Naive B cell (primary cell): Measurements from ENCODE around the gene BSPRY. TPM values are rescaled to one million over a fixed set of nuclear protein-coding genes. Genes with fewer than 3 reads are reported as not detected.

ENCODE experiments used
- polyA plus RNA-seq, 6 donors: library from polyadenylated mRNA; unstranded; fragments of 300-500 nt; fragmentation: Illumina TruSeq; gene quantifications; one replicate each; pipeline ENCODE4 v1.2.3, GENCODE V29; 2021; ENCODE audit warnings: low read depth in 6 of 6

Gene BSPRY
- polyA plus RNA-seq, 6 donors from 2014 or later, result 0.16 to 1.9 (median 1.2) TPM

Other genes starting within 250 kb of the BSPRY start
- gene SLC31A2, start 198.5 kb upstream of the BSPRY start, polyA plus RNA-seq, result 1 to 10 TPM in 5 of 6 donors, not detected in 1; 1.3 to 2.5 (median 1.8) TPM
- gene FKBP15, start 128.3 kb upstream of the BSPRY start, polyA plus RNA-seq, result 10 to 100 TPM in 4 of 6 donors, 1 to 10 TPM in 2; 1.9 to 19.7 (median 11.1) TPM
- gene SLC31A1, start 128.0 kb upstream of the BSPRY start, polyA plus RNA-seq, result 1 to 10 TPM in 5 of 6 donors, not detected in 1; 1.5 to 2.7 (median 2.0) TPM
- 100 to 1,000 TPM in 5 of 6 donors, 10 to 100 TPM in 1; 99.0 to 184 (median 138) TPM for gene CDC26, start 74.0 kb upstream of the BSPRY start, polyA plus RNA-seq
- 10 to 100 TPM in 5 of 6 donors, 1 to 10 TPM in 1; 8.2 to 28.2 (median 22.4) TPM for gene PRPF4, start 73.9 kb upstream of the BSPRY start, polyA plus RNA-seq
- not detected for gene RNF183, start 46.2 kb upstream of the BSPRY start, polyA plus RNA-seq
- gene WDR31, start 9.3 kb upstream of the BSPRY start, polyA plus RNA-seq, result under 1 TPM in 4 of 6 donors, not detected in 2; 0.09 to 0.88 (median 0.30) TPM
- gene HDHD3, start 27.4 kb downstream of the BSPRY start, polyA plus RNA-seq, result 10 to 100 TPM; 36.3 to 51.3 (median 42.8) TPM
- 10 to 100 TPM; 13.2 to 29.3 (median 17.3) TPM for gene ALAD, start 51.7 kb downstream of the BSPRY start, polyA plus RNA-seq
- gene POLE3, start 61.1 kb downstream of the BSPRY start, polyA plus RNA-seq, result 100 to 1,000 TPM; 112 to 213 (median 140) TPM
- gene C9orf43, start 61.2 kb downstream of the BSPRY start, polyA plus RNA-seq, result under 1 TPM in 5 of 6 donors, not detected in 1; 0.23 to 0.74 (median 0.52) TPM
- 10 to 100 TPM in 1 of 6 donors, 1 to 10 TPM in 5; 3.8 to 13.8 (median 5.8) TPM for gene RGS3, start 114.2 kb downstream of the BSPRY start, polyA plus RNA-seq